DND-41 (cell line): ENCODE measurements around the gene HSD11B1L.

ENCODE experiments used
- ATAC-seq: fragments of 200-7000 bp; cut with Tn5 transposase; 3 replicates; pipeline ENCODE4 v1.9.1; 2021; ENCODE audit warnings: low read depth; ENCODE audit not compliant: insufficient read depth
- DNase-seq: peaks from one replicate; pipeline ENCODE4 v3.0.0-alpha.2; 2020
- H2AFZ ChIP-seq: 2 replicates; pipeline ENCODE4 v1.6.0; 2012; ENCODE audit warnings: low read depth, low read length
- H3K27ac ChIP-seq: 2 replicates; pipeline ENCODE4 v1.5.1; 2012; ENCODE audit warnings: low read length, inconsistent platforms
- H3K27me3 ChIP-seq: fragments of 200-600 bp; sonication (generic); 2 replicates; pipeline ENCODE4 v1.6.0; 2012; ENCODE audit warnings: low read length, mild to moderate bottlenecking, inconsistent platforms; ENCODE audit not compliant: insufficient read depth, poor library complexity
- H3K36me3 ChIP-seq: 2 replicates; pipeline ENCODE4 v1.5.1; 2012; ENCODE audit warnings: low read length, inconsistent platforms; ENCODE audit not compliant: insufficient read depth
- H3K4me1 ChIP-seq: 2 replicates; pipeline ENCODE4 v1.5.1; 2012; ENCODE audit warnings: mild to moderate bottlenecking, low read length; ENCODE audit not compliant: insufficient read depth
- H3K4me2 ChIP-seq: 2 replicates; pipeline ENCODE4 v1.6.0; 2012; ENCODE audit warnings: mild to moderate bottlenecking, moderate library complexity, low read length, inconsistent platforms; ENCODE audit not compliant: insufficient read depth
- H3K4me3 ChIP-seq, 2 experiments: fragments of 200-600 bp in 1 of 2; shearing (Covaris generic) in 1 of 2; 2 replicates each; pipeline ENCODE4 v1.5.1; 2012 to 2016; ENCODE audit warnings: inconsistent platforms in 2 of 2, low read length in 2 of 2, mild to moderate bottlenecking in 2 of 2, low read depth in 1 of 2, moderate library complexity in 1 of 2
- H3K79me2 ChIP-seq: 2 replicates; pipeline ENCODE4 v1.6.0; 2012; ENCODE audit warnings: low read length, inconsistent platforms; ENCODE audit not compliant: insufficient read depth
- H3K9ac ChIP-seq: 2 replicates; pipeline ENCODE4 v1.6.0; 2012; ENCODE audit warnings: low read depth, mild to moderate bottlenecking, inconsistent platforms, low read length, moderate library complexity
- H3K9me3 ChIP-seq: 2 replicates; pipeline ENCODE4 v1.5.1; 2012; ENCODE audit warnings: low read length, moderate library complexity, mild to moderate bottlenecking, inconsistent platforms; ENCODE audit not compliant: insufficient read depth, severe bottlenecking
- H4K20me1 ChIP-seq: 2 replicates; pipeline ENCODE4 v1.6.0; 2012; ENCODE audit warnings: low read length; ENCODE audit not compliant: insufficient read depth
- CTCF ChIP-seq: IDR thresholded peaks from 2 replicates; pipeline ENCODE4 v1.5.1; 2012; ENCODE audit warnings: borderline replicate concordance, low read length, moderate library complexity, mild to moderate bottlenecking; ENCODE audit not compliant: poor library complexity, severe bottlenecking; ENCODE audit errors: extremely low read depth
- EZH2 ChIP-seq: IDR thresholded peaks from 3 replicates; pipeline ENCODE4 v1.6.1; 2012; ENCODE audit warnings: borderline replicate concordance, low read depth, mild to moderate bottlenecking, moderate library complexity, low read length, inconsistent platforms; ENCODE audit not compliant: severe bottlenecking

HSD11B1L gene

GRCh38 chr19:5664515-5664914 lies 16.3 kb upstream of the HSD11B1L start:
- no peaks in the 10 kb centered on the region for H3K4me1 ChIP-seq
- DNase-seq = no peak
- H3K27ac ChIP-seq = no peak overlapping the region
- H3K27me3 ChIP-seq = no peaks in the 10 kb centered on the region
- H3K79me2 ChIP-seq = peaks cover 3% of the 10 kb centered on the region; the same call in 1 of the 2 replicates
- no peak for ATAC-seq
- H4K20me1 ChIP-seq = peaks cover 21% of the 10 kb centered on the region
- H3K9me3 ChIP-seq = no peaks in the 10 kb centered on the region
- TF ChIP-seq EZH2 (no peak), CTCF (no peak)
- H3K36me3 ChIP-seq = peaks cover 96% of the 10 kb centered on the region
- H3K4me2 ChIP-seq = no peak overlapping the region
- no peak overlapping the region for H2AFZ ChIP-seq
- no peak overlapping the region for H3K4me3 ChIP-seq
- no peak overlapping the region for H3K9ac ChIP-seq

GRCh38 chr19:5665781-5666513 lies 14.9 kb upstream of the HSD11B1L start:
- H3K4me2 ChIP-seq = no peak overlapping the region
- peaks cover 90% of the 10 kb centered on the region for H3K36me3 ChIP-seq
- no peak overlapping the region for H3K27ac ChIP-seq
- H4K20me1 ChIP-seq = peaks cover 17% of the 10 kb centered on the region
- no peaks in the 10 kb centered on the region for H3K9me3 ChIP-seq
- no peak overlapping the region for H3K4me3 ChIP-seq
- no peaks in the 10 kb centered on the region for H3K4me1 ChIP-seq
- H3K27me3 ChIP-seq = no peaks in the 10 kb centered on the region
- TF ChIP-seq EZH2 (no peak), CTCF (no peak)
- ATAC-seq (no peak), DNase-seq (no peak)
- H3K79me2 ChIP-seq = no peaks in the 10 kb centered on the region
- H3K9ac ChIP-seq = no peak overlapping the region
- no peak overlapping the region for H2AFZ ChIP-seq

- Histone ChIP-seq H3K27me3 (no peaks in the 10 kb centered on the region), H3K4me2 (no peak overlapping the region), H3K9ac (no peak overlapping the region), H4K20me1 (peaks cover 13% of the 10 kb centered on the region), H3K4me3 (no peak overlapping the region), H2AFZ (no peak overlapping the region), H3K36me3 (peaks cover 87% of the 10 kb centered on the region), H3K79me2 (no peaks in the 10 kb centered on the region), H3K9me3 (no peaks in the 10 kb centered on the region), H3K4me1 (no peaks in the 10 kb centered on the region), H3K27ac (no peak overlapping the region)
- DNase-seq = no peak
- no peak for ATAC-seq
- TF ChIP-seq EZH2 (no peak), CTCF (no peak)
Measured at GRCh38 chr19:5666921-5667610, 13.8 kb upstream of the HSD11B1L start.
